CD4-positive, alpha-beta T cell treated with Interleukin-10 for 1 hour (primary cell): ENCODE measurements around the gene CPD.
A peak's percentile ranks its signal among the peaks of the same experiment; 100 is the strongest.

Experiments used
- DNase-seq: peaks from one replicate; pipeline ENCODE4 v3.0.0-alpha.2; 2020

The CPD gene

DNA sequence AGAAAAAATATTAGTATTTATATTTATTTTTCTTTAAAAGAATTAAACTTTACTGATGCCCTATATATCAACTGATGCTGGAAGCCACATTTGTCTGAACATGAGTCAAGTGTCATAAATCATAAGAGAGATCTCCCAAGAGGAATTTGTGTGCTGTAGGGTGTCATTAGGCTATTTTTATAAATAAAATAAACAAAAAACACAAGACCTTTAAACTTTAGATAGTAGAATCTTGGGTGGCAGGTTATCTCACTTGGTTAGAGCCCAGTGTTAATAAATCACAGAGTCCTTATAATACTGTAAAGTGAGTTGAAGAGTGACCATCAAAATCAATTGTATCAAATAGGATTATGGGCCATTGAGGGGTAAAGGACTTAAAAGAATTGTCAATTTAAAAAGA is 21.3 kb upstream of the CPD start:
- DNase-seq = no peak

DNA sequence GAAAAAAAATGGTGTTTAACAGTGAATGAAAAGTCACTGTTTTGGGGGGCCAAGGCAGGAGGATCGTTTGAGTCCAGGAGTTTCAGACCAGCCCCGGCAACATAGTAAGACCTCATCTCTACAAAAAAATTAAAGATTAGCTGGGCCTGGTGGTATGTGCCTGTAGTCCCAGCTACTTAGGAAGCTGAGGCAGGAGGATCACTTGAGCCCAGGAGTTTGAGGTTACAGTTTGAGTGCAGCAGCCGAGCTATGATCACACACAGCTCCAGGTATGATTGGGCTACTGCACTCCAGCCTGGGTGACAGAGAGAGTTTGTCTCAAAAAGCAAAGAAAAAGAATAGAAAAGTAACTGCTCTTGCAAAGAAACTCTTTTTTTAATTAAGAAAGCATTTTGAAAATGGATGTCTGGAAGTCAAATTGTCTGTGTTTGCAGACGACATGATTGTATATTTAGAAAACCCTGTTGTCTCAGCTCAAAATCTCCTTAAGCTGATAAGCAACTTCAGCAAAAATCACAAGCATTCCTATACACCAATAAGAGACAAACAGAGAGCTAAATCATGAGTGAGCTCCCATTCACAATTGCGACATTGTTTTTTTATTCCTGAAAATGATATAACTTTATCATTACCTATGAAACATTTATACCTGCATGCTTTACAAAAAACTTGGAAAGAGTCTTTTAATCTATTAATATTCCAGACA is 20.5 kb upstream of the CPD start:
- no peak for DNase-seq

DNA sequence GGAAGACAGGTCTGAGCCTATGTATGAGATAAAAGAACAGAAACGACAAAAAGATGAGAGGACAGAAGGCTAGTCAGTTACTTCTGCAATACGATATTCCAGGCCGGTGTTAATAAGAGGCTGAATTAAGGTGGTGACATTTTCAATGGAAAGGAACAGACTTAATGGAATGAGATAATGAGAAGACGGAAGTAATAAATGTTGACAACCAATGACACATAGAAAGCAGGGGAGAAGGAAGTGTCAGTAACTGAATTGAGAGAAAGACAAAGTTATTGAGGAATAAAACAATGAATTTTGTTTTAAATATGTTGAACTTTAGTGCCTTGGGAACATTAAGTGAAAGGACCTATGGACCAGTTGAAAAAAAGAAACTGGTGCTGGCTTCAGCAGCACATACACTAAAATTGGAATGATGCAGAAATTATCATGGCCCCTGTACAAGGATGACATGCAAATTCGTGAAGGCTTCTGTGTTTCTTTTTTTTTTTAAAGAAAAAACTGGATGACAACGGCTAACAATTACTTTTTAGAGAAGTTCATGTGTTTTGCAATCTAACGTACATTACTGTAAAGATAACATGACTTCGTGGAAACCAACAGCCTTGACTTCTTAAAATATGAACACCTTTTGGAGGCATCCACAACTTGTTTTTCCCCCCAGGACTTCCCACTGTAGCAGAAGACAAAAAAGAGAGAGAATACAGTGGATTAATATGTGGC is 18.5 kb upstream of the CPD start:
- no peak for DNase-seq

DNA sequence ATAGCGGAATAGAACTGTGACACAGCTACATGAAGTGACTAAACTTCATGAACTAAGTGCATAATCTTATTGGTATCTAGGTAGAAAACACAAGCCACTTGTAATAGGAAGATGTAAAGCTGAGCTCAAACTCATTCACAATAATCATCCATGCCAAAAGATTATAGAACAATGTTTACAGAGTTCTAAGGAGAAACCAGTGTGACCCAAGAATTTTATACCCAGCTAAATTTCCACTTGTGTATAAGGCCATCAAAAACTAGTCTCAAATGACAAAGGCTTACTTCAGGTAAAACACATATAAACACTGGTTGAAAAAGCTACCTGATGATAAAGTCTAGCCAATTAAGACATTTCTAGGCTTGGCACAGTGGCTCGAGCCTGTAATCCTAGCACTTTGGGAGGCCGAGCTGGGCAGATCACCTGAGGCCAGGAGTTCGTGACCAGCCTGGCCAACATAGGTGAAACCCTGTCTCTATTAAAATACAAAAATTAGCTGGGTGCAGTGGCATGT is 16.9 kb upstream of the CPD start:
- no peak for DNase-seq

DNA sequence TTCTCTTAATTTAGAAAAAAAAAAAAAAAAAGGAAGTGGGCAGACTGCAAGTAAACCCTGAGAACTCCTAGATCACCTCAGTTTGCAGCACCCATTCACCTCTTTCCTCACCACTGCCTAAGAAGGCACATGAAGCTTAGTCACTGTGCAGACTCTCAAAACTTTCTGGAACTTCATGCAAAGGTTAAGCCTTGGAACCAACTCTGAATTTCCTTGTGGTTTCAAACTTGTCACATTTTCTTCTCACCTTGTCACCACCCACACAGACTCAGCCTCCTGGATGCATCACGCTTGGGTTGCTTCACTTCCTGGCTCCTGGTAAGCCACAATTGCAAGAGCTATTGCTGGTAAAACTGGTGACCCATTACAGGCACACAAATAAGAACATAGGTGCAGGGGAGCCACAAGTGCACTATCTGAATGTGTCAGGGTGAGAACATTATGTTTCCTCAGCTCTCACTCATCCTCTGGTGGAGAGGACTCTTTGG is 15.0 kb upstream of the CPD start:
- peak; percentile 84 for DNase-seq

DNA sequence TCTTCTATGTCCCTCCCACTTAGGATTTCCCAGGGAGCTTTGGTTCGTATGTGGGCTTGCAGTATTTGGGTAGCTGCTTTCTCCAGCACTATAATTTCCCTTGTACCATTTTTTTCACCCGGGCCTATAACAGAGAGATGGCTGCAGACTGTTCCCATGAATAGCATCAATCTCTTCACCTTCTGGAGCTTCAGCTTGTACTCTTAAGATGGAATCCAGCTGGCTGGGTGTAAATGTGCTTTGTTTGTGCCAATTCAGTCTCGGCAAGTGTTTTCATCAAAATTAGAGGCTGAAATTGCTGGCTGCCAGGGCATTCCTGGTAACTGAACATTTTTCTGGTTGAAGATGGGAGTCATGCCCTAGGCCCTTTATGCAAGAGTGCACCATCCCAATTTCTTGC is 12.2 kb upstream of the CPD start:
- no peak for DNase-seq

DNA sequence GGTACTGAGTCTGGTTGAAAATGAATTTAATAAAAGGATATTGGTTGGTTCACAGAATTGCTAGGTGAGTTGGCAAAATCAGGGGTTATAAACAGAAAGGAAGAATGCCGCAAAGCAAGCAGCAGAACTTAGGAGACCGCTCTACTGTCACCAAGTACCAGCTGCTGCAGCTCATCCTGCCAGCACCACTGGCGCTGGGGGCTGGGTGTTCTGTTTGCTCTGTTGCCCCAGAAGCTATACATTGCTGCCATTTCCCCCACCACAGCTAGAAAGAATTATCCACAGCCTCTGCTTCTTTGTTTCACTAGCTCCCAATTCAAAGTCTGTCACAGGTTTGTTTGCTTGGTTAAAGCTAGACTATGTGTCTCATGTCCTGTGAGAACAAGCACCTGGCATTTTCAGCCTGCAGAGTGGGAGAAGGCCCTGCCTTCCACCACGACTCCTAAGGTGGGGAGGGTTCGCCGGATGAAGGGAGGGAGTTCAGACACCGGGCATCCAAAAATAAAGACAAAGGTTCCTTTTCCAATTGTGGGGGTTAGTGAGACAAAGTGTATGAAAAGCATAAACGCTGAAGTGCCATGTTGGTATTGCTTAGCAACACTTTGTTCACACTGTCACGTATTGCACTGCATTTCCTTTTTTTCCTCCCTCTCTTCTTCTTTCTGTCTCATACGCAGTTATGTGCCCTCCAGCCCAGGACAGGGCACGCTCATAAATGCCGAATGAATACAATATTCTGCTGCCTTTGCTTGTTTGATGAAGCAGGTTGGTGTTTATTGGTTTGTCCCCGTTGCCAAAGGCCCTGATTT is 9.6 kb upstream of the CPD start:
- DNase-seq = no peak

DNA sequence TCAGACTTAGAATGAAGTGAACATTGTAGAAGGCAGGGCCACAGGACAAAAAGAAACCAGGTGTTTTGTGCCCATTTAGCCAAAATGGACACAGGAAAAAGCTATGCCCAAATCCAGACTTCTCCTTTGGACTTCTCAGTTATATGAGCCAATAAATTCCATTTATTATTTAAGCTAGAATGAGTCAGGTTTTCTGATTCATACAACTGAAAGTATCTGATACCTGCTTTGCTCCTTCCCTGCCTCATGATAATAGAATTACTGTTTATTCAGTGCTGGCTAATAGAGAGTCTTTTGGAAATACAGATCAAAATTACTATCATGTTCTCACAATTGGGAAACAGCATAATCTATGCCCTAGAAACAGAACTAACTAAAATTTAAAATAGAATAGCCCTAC is 8.7 kb upstream of the CPD start:
- DNase-seq = no peak

DNA sequence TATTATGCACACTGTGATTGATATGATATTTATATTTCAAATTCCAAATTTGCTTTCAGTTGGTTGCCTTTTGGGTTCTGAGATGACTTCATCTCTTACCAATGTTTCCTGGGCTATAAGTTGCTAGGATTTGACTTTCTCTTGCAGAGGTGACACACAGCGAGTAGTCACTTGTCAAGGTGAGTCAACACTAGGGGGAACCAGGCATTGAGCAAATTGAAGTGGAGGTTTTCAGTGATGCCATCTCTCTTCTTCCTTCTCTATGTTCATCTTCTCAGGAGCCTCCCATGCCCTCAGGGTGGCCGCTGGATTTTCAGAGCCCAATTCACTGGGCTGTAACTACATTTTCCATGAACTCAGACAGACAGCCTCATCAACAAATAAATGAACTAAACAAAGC is 6.0 kb upstream of the CPD start:
- no peak for DNase-seq

DNA sequence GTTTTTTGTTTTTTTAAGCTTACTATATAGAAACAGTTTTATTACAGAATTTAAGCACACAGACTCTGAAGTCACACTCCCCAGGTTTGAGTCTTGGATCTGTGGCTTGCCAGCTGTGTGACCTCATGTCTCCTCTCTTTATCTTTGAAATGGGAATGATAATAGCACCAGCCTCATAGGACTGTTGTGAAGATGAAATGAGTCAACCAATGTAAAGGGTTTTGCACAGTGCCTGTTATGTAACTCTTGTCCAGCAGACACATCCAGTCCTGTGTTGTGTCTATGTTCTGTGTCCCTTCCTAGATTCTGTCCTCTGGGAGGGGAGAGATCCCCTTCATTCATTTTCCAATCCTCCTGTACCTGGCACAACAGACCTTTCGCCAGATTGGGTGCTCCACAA is 3.1 kb upstream of the CPD start:
- DNase-seq = no peak

DNA sequence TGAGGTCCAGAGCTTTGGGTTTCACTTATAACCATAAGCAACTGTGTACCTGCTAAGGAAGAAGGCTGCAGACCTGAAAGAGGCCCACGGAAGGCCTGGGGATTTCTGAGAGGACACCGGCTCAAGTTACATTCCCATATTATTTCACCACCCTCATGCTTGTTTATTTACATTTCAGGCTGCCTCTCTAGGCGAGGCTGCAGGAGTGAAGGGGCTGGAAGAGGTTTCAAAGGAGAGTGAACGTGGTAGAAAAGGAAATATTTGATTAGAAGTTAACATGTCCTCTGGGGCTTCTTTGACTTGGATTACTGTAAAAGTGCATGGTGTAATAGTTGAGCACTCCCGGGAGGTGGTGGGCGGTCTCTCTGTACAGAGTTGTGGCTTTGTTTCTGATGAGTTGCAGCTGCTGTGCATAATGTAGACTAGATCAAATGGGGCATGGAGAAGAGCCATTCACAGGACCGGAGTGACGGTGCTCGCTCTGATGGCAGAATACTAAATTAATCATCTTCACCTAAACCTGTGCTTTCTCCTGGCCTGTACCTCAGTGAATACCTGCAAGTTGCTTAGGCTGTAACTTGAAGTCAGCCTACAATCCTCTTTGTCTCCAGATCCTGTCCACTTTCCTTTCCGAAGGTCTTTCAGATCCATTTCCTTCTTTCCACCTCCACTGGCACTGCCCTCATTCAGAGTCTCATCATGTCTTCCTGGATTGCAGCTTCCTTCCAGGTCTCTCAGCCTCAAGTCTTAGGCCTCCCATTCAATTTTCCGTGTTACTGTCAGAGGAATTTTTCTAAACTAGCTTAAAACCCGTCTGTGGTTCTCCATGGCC is 1.9 kb upstream of the CPD start:
- DNase-seq = no peak

DNA sequence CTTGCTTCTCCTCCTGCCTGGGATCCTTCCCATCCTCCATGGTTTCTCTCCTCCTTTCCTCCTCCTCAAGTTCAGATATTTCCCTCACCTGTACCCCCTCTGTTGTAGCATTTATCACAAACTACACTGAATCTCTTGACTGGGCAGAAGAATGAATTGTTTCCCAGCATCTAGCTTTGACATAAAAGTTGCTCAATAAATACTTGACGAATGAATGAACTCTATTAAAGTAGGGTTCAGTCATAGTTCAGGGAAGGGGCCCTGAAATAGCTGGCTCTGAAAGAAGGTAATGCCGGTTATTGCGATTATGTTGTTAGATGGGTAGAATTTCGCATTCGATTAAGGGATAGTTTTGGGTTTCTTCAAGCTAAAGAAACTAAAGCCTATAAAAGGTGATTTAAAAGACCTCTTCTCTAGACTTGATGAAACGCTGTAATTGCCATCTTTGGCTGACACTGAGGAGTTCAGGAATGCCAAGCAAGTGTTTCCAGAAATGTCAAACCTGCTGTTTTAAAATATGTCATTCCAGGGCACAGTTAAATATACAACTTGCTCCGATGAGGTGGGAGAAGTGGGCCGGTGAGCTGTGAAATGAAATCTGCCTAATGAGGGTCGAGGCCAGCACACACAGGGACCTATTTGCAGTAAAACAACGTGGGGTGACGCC is 1.0 kb upstream of the CPD start:
- no peak for DNase-seq

DNA sequence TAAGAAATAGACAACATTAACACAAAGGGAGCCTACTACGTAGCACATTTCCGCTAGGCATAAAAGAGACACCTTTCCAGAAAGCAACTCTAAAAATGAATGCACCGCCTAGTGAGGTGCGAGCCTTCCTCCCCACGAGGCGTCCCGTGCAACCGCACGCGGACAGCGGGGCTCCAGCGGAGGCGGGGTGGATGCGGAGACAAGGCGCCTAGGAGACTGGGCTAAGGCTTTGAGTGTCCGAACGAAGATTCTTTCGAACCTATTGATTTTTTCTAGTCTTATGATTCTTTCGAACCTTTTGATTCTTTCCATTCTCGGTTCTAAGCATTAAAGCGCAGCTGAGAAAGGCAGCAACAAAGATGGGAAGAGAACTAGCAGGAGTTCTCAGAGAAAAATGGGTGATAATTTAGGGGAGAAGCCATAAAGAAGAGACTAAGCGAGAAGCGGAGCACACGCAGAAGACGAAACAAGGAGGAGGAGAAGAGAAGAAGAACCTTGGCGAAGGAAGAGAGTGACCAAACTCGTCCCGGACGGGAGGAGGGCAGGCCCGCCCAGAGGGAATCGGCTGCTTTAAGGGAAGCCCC is 394 bp upstream of the CPD start:
- DNase-seq = peak; percentile 77

DNA sequence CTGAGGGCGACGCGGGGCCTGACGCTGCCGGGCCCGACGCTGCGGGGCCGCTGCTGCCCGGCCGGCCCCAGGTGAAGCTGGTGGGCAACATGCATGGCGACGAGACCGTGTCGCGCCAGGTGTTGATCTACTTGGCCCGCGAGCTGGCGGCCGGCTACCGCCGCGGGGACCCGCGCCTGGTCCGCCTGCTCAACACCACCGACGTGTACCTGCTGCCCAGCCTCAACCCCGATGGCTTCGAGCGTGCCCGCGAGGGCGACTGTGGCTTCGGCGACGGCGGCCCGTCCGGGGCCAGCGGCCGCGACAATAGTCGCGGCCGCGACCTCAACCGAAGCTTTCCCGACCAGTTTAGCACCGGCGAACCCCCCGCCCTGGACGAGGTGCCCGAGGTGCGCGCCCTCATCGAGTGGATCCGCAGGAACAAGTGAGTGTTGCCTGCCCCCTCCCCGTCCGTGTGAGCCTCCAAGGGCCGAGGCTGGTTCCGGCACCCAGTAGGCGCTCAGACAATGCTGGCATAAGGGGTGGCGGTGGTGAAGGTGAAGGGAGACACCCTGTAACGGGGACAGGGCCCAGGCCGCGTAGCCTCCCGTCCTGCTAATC is 676 bp downstream of the CPD start:
- DNase-seq = peak; percentile 39

DNA sequence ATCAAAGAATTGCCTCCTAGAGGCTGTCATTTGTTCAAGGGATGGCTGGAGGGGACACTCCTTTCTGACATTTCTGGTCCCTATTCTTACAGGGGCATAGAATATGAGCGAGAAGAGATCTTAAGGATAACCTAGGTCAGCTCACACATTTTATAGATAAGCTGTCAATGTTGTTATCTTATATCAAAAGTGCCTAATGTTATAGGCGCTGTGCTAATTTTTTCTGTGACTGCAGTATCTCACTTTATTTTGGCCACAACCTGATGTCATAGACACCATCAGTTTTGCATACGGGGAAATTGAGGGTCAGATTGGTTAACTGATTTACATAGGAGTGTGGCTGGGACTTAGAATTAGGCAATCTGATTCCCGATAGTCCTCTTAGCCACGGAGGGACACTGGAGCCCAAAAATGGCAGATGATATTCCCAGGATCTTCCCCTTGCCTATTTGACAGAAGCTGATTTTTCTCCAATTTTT is 1.2 kb downstream of the CPD start:
- DNase-seq = peak; percentile 24

DNA sequence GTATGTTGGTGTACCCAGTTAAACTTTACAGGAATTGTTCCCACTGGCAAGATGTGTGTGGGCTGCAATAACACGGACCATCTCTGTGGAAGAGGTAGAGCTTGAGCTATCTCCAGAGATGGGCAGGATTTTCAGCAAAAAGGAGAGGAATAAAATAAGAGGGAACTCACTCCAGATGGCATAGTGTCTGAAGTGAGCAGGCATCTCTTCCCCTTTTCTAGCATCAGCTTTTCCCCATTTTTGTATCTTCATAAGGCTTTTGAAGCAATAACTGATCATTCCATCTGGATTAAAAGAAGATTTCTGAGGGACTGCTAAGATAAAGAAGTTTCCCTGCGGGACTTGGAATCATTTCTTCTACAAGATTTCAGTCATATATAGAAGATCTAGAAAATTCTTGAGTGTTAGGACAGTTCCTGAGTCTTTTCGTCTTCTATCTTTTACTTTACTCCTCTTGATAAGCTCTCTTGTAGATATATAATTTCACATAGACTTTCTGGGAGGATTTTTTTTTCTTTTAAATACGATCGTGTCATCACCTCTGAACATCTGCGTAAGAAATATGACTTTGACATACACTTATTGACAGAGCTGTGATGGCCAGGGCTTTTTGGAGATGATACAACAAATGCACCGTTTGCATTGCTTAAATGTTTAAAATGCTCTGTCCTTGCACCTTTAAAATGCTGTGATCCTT is 2.1 kb downstream of the CPD start:
- DNase-seq = no peak

DNA sequence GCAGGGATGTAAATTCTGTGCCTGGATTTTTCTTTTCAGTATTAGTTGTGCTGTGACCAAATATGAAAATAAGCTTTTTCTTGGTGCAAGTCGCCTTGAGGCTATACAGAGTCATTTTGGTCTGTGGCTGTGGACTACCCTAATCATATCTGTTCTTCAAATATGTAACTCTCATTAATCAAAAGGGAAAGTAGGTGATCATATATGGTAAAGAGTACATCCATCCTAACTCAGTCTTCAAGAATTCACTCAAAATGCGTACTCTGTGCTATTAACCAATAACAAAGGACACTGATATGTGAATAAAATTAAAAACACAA is 2.6 kb downstream of the CPD start:
- no peak for DNase-seq

DNA sequence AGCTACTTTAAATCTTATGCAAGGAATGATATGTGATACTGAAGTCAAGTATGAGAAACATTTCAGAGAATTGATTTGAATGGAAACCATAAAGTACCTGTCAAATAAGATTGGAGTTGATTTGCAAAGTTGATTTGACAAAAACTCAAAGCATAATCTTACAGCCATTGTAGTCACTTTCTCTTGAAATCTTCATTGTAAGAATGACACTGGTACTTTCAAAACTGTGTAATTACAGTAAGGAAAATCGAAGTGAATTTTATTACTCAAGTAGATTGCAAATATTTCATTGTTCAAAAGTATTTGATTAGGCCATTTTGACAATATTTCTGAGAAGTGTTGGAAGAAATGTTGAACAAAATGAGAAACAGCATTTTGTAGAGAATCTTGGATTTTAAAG is 3.6 kb downstream of the CPD start:
- DNase-seq = no peak

DNA sequence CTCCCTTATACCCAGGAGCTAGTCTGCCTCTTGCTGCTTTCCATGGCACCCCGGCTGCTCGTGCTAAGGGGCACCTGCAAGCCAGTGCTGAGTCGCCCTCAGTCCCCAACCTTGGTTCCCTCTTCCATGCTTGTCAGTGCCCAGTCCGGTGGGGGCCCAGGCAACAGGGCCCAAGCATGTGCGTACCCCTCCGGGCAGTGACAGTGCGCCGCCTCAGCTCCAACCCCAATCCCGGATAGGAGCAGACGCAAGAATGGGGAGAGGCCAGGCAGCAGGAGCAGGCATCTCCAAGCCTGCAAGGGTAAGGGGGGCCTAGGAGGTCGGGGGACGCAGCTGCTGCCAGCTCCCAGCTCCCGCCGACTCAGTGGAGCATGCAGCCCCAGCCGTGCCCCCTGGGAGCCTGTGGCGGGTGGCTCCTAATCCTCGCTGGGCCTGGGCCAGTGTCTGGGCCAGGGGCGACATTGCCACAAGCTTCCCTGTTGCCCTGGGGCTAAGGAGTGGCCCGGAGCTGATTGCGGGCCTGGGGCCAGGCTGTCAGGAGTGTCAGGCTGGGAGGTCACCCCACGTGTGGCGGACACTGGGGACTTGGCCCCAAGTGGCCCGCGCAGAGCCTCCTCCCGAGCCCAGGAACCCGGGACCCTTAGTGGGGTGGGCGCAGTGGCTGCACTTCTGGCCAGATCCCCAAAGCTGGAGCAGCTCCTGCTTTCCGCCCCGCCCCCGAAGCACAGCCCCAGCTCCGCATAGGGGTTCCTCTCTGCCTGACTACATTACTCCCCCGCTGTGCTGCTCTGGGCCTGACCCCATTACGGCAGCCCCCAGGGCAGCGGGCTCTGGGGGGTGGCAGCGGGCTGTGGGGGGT is 9.8 kb downstream of the CPD start:
- no peak for DNase-seq
